Endothelial cell (in vitro differentiated cells): ENCODE results near the gene BLOC1S2. TPM values are rescaled to one million over a fixed set of nuclear protein-coding genes. Genes with fewer than 3 reads are reported as not detected.

Experiments
- DNase-seq: peaks from one replicate; pipeline ENCODE4 v3.0.0; 2021; ENCODE audit warnings: low spot score
- H3K27ac Mint-ChIP-seq: one replicate; pipeline ENCODE4 v1.8.0; 2021; ENCODE audit warnings: mixed read lengths, inconsistent platforms; ENCODE audit not compliant: unreplicated experiment
- H3K27me3 Mint-ChIP-seq: one replicate; pipeline ENCODE4 v1.8.0; 2021; ENCODE audit warnings: mild to moderate bottlenecking, moderate library complexity, mixed read lengths, inconsistent platforms; ENCODE audit not compliant: unreplicated experiment
- H3K36me3 Mint-ChIP-seq: one replicate; pipeline ENCODE4 v1.8.0; 2021; ENCODE audit warnings: mild to moderate bottlenecking, low read depth, mixed read lengths, inconsistent platforms; ENCODE audit not compliant: unreplicated experiment
- H3K4me1 Mint-ChIP-seq: one replicate; pipeline ENCODE4 v1.8.0; 2021; ENCODE audit warnings: mild to moderate bottlenecking, mixed read lengths, inconsistent platforms; ENCODE audit not compliant: unreplicated experiment
- H3K4me3 Mint-ChIP-seq: one replicate; pipeline ENCODE4 v1.8.0; 2021; ENCODE audit warnings: mild to moderate bottlenecking, mixed read lengths, inconsistent platforms; ENCODE audit not compliant: unreplicated experiment
- H3K9me3 Mint-ChIP-seq: one replicate; pipeline ENCODE4 v1.8.0; 2021; ENCODE audit warnings: mixed read lengths, inconsistent platforms; ENCODE audit not compliant: unreplicated experiment
- total RNA-seq: library from RNA; stranded (reverse); fragmentation: NEBNext Ultra II Directional; extraction: Animal tissue kit (Norgen Biotek cat#: 25700); gene quantifications from one replicate; pipeline ENCODE4 v1.2.1, GENCODE V29; 2021; ENCODE audit not compliant: unreplicated experiment
- TF ChIP-seq, protein P1 (sequence below): fragments of 200-600 bp; sonication (generic); IDR thresholded peaks from one replicate; pipeline ENCODE4 v1.5.0; 2021; ENCODE audit warnings: antibody characterized with exemption; ENCODE audit not compliant: unreplicated experiment

The BLOC1S2 gene
- total RNA-seq, 1 donor from 2014 or later = 63.2 TPM

DNA sequence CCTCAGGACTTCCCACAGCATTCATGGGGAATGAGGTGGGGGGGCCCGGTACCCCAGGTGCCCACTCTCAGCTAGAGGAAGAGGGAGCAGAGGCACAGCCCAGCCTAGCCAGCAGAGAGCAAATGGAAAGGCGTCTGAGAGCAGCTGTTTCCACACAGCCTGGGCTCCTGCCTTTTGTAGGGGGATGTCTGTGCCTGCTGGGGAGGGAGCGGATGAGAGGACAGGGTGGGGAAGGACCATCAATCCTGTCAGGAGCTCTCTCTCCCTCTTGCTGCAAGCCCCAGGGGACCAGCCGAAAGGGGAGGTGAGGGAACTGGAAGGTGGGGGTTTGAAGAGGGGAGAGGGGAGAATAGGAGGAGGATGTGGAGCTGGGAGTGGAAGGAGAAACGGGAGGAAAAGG is 43.6 kb upstream of the BLOC1S2 start, which contains the start of gene PKD2L1:
TSS of gene PKD2L1 (minus strand) at position 150 of the 400 bp plus-strand sequence. CDS start at position 25, 125 bp downstream.
- Mint-ChIP-seq H3K27ac (no peak within 1 kb of the TSS), H3K4me3 (no peak within 1 kb of the TSS), H3K4me1 (peaks cover 16% of the 10 kb centered on the region), H3K9me3 (no peaks in the 10 kb centered on the region), H3K36me3 (no peaks in the 10 kb centered on the region), H3K27me3 (peaks cover 3% of the 10 kb centered on the region)
- TF ChIP-seq, protein P1, sequence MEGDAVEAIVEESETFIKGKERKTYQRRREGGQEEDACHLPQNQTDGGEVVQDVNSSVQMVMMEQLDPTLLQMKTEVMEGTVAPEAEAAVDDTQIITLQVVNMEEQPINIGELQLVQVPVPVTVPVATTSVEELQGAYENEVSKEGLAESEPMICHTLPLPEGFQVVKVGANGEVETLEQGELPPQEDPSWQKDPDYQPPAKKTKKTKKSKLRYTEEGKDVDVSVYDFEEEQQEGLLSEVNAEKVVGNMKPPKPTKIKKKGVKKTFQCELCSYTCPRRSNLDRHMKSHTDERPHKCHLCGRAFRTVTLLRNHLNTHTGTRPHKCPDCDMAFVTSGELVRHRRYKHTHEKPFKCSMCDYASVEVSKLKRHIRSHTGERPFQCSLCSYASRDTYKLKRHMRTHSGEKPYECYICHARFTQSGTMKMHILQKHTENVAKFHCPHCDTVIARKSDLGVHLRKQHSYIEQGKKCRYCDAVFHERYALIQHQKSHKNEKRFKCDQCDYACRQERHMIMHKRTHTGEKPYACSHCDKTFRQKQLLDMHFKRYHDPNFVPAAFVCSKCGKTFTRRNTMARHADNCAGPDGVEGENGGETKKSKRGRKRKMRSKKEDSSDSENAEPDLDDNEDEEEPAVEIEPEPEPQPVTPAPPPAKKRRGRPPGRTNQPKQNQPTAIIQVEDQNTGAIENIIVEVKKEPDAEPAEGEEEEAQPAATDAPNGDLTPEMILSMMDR = no peak
- DNase-seq = no peak

- Mint-ChIP-seq H3K9me3 (no peaks in the 10 kb centered on the region), H3K27me3 (peaks cover 3% of the 10 kb centered on the region), H3K4me3 (no peak overlapping the region), H3K4me1 (peaks cover 23% of the 10 kb centered on the region), H3K27ac (no peak overlapping the region), H3K36me3 (no peaks in the 10 kb centered on the region)
- TF ChIP-seq, protein P1 = no peak
- no peak for DNase-seq
Measured at GRCh38 chr10:100328198-100328597, 41.7 kb upstream of the BLOC1S2 start.

DNA sequence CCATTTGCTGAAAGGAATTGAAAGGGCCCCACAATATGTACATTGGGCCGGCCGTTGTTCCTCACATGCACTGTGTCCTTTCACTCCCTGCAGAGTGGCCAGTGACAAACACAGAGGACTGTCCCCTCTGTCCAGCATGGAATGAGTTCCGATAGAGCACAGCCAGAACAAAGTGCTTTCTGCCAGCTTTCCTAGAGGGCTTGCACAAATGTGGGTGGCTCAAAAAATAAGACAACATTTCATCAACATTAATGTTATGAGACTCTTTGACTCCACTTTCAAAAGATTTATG is 41.2 kb upstream of the BLOC1S2 start:
- H3K4me3 Mint-ChIP-seq = no peak overlapping the region
- H3K4me1 Mint-ChIP-seq = peaks cover 19% of the 10 kb centered on the region
- TF ChIP-seq, protein P1 = no peak
- no peaks in the 10 kb centered on the region for H3K9me3 Mint-ChIP-seq
- no peak overlapping the region for H3K27ac Mint-ChIP-seq
- peaks cover 3% of the 10 kb centered on the region for H3K27me3 Mint-ChIP-seq
- no peaks in the 10 kb centered on the region for H3K36me3 Mint-ChIP-seq
- no peak for DNase-seq

GRCh38 chr10:100327007-100327717 is 40.7 kb upstream of the BLOC1S2 start:
- H3K27ac Mint-ChIP-seq = no peak overlapping the region
- no peaks in the 10 kb centered on the region for H3K9me3 Mint-ChIP-seq
- no peak overlapping the region for H3K4me3 Mint-ChIP-seq
- H3K27me3 Mint-ChIP-seq = peaks cover 3% of the 10 kb centered on the region
- no peaks in the 10 kb centered on the region for H3K36me3 Mint-ChIP-seq
- H3K4me1 Mint-ChIP-seq = peaks cover 19% of the 10 kb centered on the region
- no peak for DNase-seq
- TF ChIP-seq, protein P1 = no peak

DNA sequence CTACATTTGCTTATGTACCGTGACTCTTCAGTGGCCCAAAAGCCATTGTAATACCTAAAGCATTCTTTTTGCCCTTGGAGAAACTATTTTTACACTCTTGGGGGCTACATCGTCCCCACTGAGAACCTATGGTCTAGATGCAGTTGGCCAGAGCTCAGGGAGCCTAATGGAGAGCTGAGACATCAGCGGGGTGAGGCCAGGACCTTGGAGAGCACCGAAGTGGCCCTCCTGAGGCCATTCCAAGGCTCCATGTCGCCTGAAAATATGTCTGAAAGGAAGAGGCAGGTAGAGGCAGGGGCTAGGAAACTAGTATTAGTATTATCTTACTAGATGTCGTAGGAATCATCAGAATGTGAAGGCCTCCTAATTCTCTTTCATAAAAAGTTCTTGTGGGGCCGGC is 38.7 kb upstream of the BLOC1S2 start:
- TF ChIP-seq, protein P1 = no peak
- Mint-ChIP-seq H3K27me3 (peaks cover 3% of the 10 kb centered on the region), H3K4me3 (no peak overlapping the region), H3K27ac (no peak overlapping the region), H3K4me1 (peaks cover 23% of the 10 kb centered on the region), H3K9me3 (no peaks in the 10 kb centered on the region), H3K36me3 (no peaks in the 10 kb centered on the region)
- peak; percentile 59 for DNase-seq
